Gastroesophageal sphincter (tissue), 3 donors: ENCODE data around the gene PAK1.

Experiments used
- EP300 ChIP-seq: sonication (generic); formaldehyde crosslinking; IDR thresholded peaks from one replicate; pipeline ENCODE4 v1.6.1; 2017; ENCODE audit warnings: antibody characterized with exemption, mild to moderate bottlenecking
- POLR2A ChIP-seq, 2 donors: fragments of 450-650 bp; IDR thresholded peaks; one replicate each; pipeline ENCODE4 v1.6.1; 2017; ENCODE audit warnings: antibody characterized with exemption in 2 of 2, mild to moderate bottlenecking in 2 of 2, moderate library complexity in 1 of 2
- TF ChIP-seq, protein P1 (sequence below), 4 experiments: fragments of 200-600 bp in 2 of 4; fragments of 450-650 bp in 2 of 4; sonication (generic) in 1 of 4; IDR thresholded peaks; one replicate each; pipeline ENCODE4 v1.5.1; 2017 to 2019; ENCODE audit warnings: antibody characterized with exemption in 4 of 4, mild to moderate bottlenecking in 2 of 4, moderate library complexity in 2 of 4

GRCh38 chr11:77440678-77441077 lies 33.2 kb downstream of the PAK1 start:
- TF ChIP-seq, protein P1, sequence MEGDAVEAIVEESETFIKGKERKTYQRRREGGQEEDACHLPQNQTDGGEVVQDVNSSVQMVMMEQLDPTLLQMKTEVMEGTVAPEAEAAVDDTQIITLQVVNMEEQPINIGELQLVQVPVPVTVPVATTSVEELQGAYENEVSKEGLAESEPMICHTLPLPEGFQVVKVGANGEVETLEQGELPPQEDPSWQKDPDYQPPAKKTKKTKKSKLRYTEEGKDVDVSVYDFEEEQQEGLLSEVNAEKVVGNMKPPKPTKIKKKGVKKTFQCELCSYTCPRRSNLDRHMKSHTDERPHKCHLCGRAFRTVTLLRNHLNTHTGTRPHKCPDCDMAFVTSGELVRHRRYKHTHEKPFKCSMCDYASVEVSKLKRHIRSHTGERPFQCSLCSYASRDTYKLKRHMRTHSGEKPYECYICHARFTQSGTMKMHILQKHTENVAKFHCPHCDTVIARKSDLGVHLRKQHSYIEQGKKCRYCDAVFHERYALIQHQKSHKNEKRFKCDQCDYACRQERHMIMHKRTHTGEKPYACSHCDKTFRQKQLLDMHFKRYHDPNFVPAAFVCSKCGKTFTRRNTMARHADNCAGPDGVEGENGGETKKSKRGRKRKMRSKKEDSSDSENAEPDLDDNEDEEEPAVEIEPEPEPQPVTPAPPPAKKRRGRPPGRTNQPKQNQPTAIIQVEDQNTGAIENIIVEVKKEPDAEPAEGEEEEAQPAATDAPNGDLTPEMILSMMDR (IDR thresholded peaks at IDR 0.05) = no peak
- TF ChIP-seq POLR2A (IDR thresholded peaks at IDR 0.05) (no peak), EP300 (no peak)
